Liver (tissue), 9 donors: ENCODE measurements around the gene WLS. TPM values are rescaled to one million over a fixed set of nuclear protein-coding genes. Genes with fewer than 3 reads are reported as not detected.

Experiments
- DNase-seq: peaks from one replicate; pipeline ENCODE4 v3.0.0-alpha.2; 2017; ENCODE audit warnings: low spot score
- H3K27ac ChIP-seq, 2 donors: one replicate each; pipeline ENCODE4 v1.7.0; 2013; ENCODE audit warnings: inconsistent platforms in 2 of 2, low read length in 2 of 2, control low read depth in 1 of 2, low read depth in 1 of 2, mild to moderate bottlenecking in 1 of 2
- H3K27me3 ChIP-seq, 4 donors: one replicate each; pipeline versions ENCODE4 v1.6.1 to v1.7.0; 2013; ENCODE audit warnings: low read length in 3 of 4, inconsistent platforms in 1 of 4, mild to moderate bottlenecking in 1 of 4, moderate library complexity in 1 of 4; ENCODE audit not compliant: control insufficient read depth in 4 of 4, insufficient read depth in 4 of 4
- H3K36me3 ChIP-seq, 4 donors: one replicate each; pipeline versions ENCODE4 v1.6.1 to v1.7.0; 2013; ENCODE audit warnings: low read length in 3 of 4, mild to moderate bottlenecking in 3 of 4, low read depth in 1 of 4, moderate library complexity in 1 of 4; ENCODE audit not compliant: control insufficient read depth in 4 of 4, insufficient read depth in 3 of 4
- H3K4me1 ChIP-seq, 4 donors: one replicate each; pipeline versions ENCODE4 v1.6.1 to v1.7.0; 2013; ENCODE audit warnings: low read length in 3 of 4, mild to moderate bottlenecking in 3 of 4, moderate library complexity in 1 of 4; ENCODE audit not compliant: control insufficient read depth in 4 of 4, insufficient read depth in 4 of 4
- H3K4me3 ChIP-seq, 3 donors: one replicate each; pipeline versions ENCODE4 v1.6.1 to v1.7.0; 2013; ENCODE audit warnings: low read length in 3 of 3, control low read depth in 1 of 3, low read depth in 1 of 3, mild to moderate bottlenecking in 1 of 3
- H3K9ac ChIP-seq, 2 donors: one replicate each; pipeline ENCODE4 v1.7.0; 2013; ENCODE audit warnings: low read length in 2 of 2, mild to moderate bottlenecking in 2 of 2, moderate library complexity in 2 of 2, control low read depth in 1 of 2, low read depth in 1 of 2
- H3K9me3 ChIP-seq, 4 donors: one replicate each; pipeline versions ENCODE4 v1.6.1 to v1.7.0; 2013; ENCODE audit warnings: low read length in 3 of 4; ENCODE audit not compliant: control insufficient read depth in 4 of 4
- ATF3 ChIP-seq: IDR thresholded peaks from 2 replicates; pipeline ENCODE4 v1.6.1; 2016; ENCODE audit warnings: antibody characterized with exemption
- EGR1 ChIP-seq, 2 donors: IDR thresholded peaks; 2 replicates each; pipeline ENCODE4 v1.6.1; 2016 to 2018; ENCODE audit warnings: antibody characterized with exemption in 2 of 2, low read depth in 2 of 2
- FOXA1 ChIP-seq: IDR thresholded peaks from 2 replicates; pipeline ENCODE4 v1.6.1; 2016; ENCODE audit warnings: antibody characterized with exemption
- FOXA2 ChIP-seq: IDR thresholded peaks from 2 replicates; pipeline ENCODE4 v1.6.1; 2016; ENCODE audit warnings: antibody characterized with exemption
- GABPA ChIP-seq, 2 donors: IDR thresholded peaks in 1 of 2; conservative IDR thresholded peaks in 1 of 2; 2 replicates each; pipeline ENCODE4 v1.6.1; 2016; ENCODE audit warnings: antibody characterized with exemption in 2 of 2, mild to moderate bottlenecking in 1 of 2, moderate library complexity in 1 of 2
- HNF4A ChIP-seq, 2 donors: conservative IDR thresholded peaks; 2 replicates each; pipeline ENCODE4 v1.6.1; 2016; ENCODE audit warnings: antibody characterized with exemption in 2 of 2, mild to moderate bottlenecking in 2 of 2
- HNF4G ChIP-seq: IDR thresholded peaks from 2 replicates; pipeline ENCODE4 v1.6.1; 2016; ENCODE audit warnings: antibody characterized with exemption
- JUND ChIP-seq, 2 donors: IDR thresholded peaks; 2 replicates each; pipeline ENCODE4 v1.6.1; 2016; ENCODE audit warnings: antibody characterized with exemption in 2 of 2
- MAX ChIP-seq: IDR thresholded peaks from 2 replicates; pipeline ENCODE4 v1.6.1; 2016; ENCODE audit warnings: antibody characterized with exemption
- NR2F2 ChIP-seq: IDR thresholded peaks from 2 replicates; pipeline ENCODE4 v1.6.1; 2016; ENCODE audit warnings: antibody characterized with exemption
- RXRA ChIP-seq, 2 donors: IDR thresholded peaks; 2 replicates each; pipeline ENCODE4 v1.6.1; 2017 to 2018; ENCODE audit warnings: antibody characterized with exemption in 2 of 2, mild to moderate bottlenecking in 1 of 2
- SP1 ChIP-seq: IDR thresholded peaks from 2 replicates; pipeline ENCODE4 v1.6.1; 2018; ENCODE audit warnings: antibody characterized with exemption, mild to moderate bottlenecking
- TAF1 ChIP-seq: conservative IDR thresholded peaks from 2 replicates; pipeline ENCODE4 v1.6.1; 2016; ENCODE audit warnings: antibody characterized with exemption, mild to moderate bottlenecking
- WGBS: extraction: QIAGEN DNeasy Blood & Tissue Kit; methylation state at CpG from one replicate; pipeline ENCODE4 v1.1.7; 2013; 5-methylcytosine and 5-hydroxymethylcytosine counted together
- polyA plus RNA-seq, 2 donors: library from polyadenylated mRNA; stranded (reverse) in 1 of 2; unstranded in 1 of 2; fragments of 200-250 nt in 1 of 2; fragments of >200 nt in 1 of 2; fragmentation: Nextera tagmentation in 1 of 2; extraction: Ambion mirVana in 1 of 2; gene quantifications; one replicate each; pipeline versions ENCODE4 v1.2.1 to v1.2.3, GENCODE V29; 2013 to 2015
- total RNA-seq, 2 donors: library from RNA; depleted of rRNA; stranded (reverse); fragments of >200 nt; gene quantifications; one replicate each; pipeline ENCODE4 v1.2.3, GENCODE V29; 2014
- TF ChIP-seq, protein P1 (sequence below): IDR thresholded peaks from 2 replicates; pipeline ENCODE4 v1.6.1; 2016; ENCODE audit warnings: antibody characterized with exemption, mild to moderate bottlenecking
- TF ChIP-seq, protein P2 (sequence below): IDR thresholded peaks from 2 replicates; pipeline ENCODE4 v1.6.1; 2016; ENCODE audit warnings: antibody characterized with exemption
- TF ChIP-seq, protein P3 (sequence below): fragments of 150-350 bp; IDR thresholded peaks from 2 replicates; pipeline ENCODE4 v1.5.1; 2017; ENCODE audit warnings: improper control_type of control experiment, low read depth, low read length; ENCODE audit not compliant: missing input control
- donor health status: healthy.
- donor health status: healthy.
- donor health status: healthy.
- donor health status: healthy.
- donor health status: healthy.

Gene WLS
- total and polyA plus RNA-seq, 4 donors, result 3.2 to 12.5 (median 7.7) TPM

- Histone ChIP-seq H3K9me3 (no peaks in the 10 kb centered on the region), H3K36me3 (no peaks in the 10 kb centered on the region), H3K4me1 (peaks cover 0 to 7% (median 4%) of the 10 kb centered on the region in 4 donors), H3K27ac (no peak overlapping the region), H3K27me3 (no peaks in the 10 kb centered on the region), H3K4me3 (no peak overlapping the region), H3K9ac (no peak overlapping the region)
- TF ChIP-seq NR2F2 (no peak), HNF4A (conservative IDR thresholded peaks at IDR 0.05) (no peak)
- 88% methylated on average over 2 of the region's 2 CpGs for WGBS
- no peak for DNase-seq
These were observed 4.7 kb upstream of the WLS start for GRCh38 chr1:68237040-68237439.

DNA sequence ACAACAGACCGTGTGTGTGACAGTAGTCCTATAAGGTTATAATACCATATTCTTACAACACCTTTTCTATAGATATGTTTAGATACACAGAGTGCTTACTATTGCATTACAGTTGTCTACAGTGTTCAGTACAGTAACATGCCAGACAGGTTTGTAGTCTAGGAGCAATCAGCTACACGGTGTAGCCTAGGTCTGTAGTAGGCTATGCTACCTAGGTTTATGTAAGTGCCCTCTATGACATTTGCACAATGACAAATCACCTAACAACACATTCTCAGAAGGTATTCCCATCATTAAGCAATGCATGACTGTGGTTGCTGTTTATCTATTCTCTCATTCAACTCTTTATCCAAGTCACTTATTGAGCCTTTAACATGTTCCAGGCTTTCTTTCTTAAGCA is 1.8 kb upstream of the WLS start:
- no peak for TF ChIP-seq HNF4G
- no peak for TF ChIP-seq RXRA (IDR thresholded peaks at IDR 0.05)
- no peak for TF ChIP-seq SP1
- TF ChIP-seq TAF1, result no peak
- no peak for TF ChIP-seq NR2F2
- TF ChIP-seq, protein P1, sequence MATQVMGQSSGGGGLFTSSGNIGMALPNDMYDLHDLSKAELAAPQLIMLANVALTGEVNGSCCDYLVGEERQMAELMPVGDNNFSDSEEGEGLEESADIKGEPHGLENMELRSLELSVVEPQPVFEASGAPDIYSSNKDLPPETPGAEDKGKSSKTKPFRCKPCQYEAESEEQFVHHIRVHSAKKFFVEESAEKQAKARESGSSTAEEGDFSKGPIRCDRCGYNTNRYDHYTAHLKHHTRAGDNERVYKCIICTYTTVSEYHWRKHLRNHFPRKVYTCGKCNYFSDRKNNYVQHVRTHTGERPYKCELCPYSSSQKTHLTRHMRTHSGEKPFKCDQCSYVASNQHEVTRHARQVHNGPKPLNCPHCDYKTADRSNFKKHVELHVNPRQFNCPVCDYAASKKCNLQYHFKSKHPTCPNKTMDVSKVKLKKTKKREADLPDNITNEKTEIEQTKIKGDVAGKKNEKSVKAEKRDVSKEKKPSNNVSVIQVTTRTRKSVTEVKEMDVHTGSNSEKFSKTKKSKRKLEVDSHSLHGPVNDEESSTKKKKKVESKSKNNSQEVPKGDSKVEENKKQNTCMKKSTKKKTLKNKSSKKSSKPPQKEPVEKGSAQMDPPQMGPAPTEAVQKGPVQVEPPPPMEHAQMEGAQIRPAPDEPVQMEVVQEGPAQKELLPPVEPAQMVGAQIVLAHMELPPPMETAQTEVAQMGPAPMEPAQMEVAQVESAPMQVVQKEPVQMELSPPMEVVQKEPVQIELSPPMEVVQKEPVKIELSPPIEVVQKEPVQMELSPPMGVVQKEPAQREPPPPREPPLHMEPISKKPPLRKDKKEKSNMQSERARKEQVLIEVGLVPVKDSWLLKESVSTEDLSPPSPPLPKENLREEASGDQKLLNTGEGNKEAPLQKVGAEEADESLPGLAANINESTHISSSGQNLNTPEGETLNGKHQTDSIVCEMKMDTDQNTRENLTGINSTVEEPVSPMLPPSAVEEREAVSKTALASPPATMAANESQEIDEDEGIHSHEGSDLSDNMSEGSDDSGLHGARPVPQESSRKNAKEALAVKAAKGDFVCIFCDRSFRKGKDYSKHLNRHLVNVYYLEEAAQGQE, result no peak
- TF ChIP-seq, protein P2, sequence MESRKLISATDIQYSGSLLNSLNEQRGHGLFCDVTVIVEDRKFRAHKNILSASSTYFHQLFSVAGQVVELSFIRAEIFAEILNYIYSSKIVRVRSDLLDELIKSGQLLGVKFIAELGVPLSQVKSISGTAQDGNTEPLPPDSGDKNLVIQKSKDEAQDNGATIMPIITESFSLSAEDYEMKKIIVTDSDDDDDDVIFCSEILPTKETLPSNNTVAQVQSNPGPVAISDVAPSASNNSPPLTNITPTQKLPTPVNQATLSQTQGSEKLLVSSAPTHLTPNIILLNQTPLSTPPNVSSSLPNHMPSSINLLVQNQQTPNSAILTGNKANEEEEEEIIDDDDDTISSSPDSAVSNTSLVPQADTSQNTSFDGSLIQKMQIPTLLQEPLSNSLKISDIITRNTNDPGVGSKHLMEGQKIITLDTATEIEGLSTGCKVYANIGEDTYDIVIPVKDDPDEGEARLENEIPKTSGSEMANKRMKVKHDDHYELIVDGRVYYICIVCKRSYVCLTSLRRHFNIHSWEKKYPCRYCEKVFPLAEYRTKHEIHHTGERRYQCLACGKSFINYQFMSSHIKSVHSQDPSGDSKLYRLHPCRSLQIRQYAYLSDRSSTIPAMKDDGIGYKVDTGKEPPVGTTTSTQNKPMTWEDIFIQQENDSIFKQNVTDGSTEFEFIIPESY, result no peak
- TF ChIP-seq GABPA (IDR thresholded peaks at IDR 0.05 in 1 of 2, conservative IDR thresholded peaks at IDR 0.05 in 1 of 2), result no peak
- TF ChIP-seq FOXA1, result no peak
- TF ChIP-seq JUND (IDR thresholded peaks at IDR 0.05), result no peak
- TF ChIP-seq MAX, result no peak
- no peak for TF ChIP-seq EGR1 (IDR thresholded peaks at IDR 0.05; ENCODE audit: low read depth in 2 of 2)
- TF ChIP-seq FOXA2, result no peak
- no peak for TF ChIP-seq HNF4A (conservative IDR thresholded peaks at IDR 0.05)
- no peak for TF ChIP-seq ATF3
- TF ChIP-seq, protein P3, sequence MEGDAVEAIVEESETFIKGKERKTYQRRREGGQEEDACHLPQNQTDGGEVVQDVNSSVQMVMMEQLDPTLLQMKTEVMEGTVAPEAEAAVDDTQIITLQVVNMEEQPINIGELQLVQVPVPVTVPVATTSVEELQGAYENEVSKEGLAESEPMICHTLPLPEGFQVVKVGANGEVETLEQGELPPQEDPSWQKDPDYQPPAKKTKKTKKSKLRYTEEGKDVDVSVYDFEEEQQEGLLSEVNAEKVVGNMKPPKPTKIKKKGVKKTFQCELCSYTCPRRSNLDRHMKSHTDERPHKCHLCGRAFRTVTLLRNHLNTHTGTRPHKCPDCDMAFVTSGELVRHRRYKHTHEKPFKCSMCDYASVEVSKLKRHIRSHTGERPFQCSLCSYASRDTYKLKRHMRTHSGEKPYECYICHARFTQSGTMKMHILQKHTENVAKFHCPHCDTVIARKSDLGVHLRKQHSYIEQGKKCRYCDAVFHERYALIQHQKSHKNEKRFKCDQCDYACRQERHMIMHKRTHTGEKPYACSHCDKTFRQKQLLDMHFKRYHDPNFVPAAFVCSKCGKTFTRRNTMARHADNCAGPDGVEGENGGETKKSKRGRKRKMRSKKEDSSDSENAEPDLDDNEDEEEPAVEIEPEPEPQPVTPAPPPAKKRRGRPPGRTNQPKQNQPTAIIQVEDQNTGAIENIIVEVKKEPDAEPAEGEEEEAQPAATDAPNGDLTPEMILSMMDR, result no peak
- DNase-seq, result no peak
- Histone ChIP-seq H3K4me3 (no peak overlapping the region), H3K9me3 (no peaks in the 10 kb centered on the region), H3K36me3 (no peaks in the 10 kb centered on the region), H3K27me3 (no peaks in the 10 kb centered on the region), H3K9ac (no peak overlapping the region), H3K27ac (no peak overlapping the region), H3K4me1 (peaks cover 0 to 17% (median 12%) of the 10 kb centered on the region in 4 donors)
- WGBS, result 82% methylated on average over 2 of the region's 2 CpGs
